Hepatic stellate cell (primary cell): ENCODE data around the gene CENPW.

Experiments used
- DNase-seq: peaks from one replicate; pipeline ENCODE4 v3.0.0; 2011; ENCODE audit warnings: low spot score

The CENPW gene

GRCh38 chr6:126339796-126340609 is at the start of gene CENPW:
Gene CENPW, plus strand, starts transcription at chr6:126340115. Its CDS starts 159 bp downstream, at chr6:126340274.
- peak; percentile 75 for DNase-seq

DNA sequence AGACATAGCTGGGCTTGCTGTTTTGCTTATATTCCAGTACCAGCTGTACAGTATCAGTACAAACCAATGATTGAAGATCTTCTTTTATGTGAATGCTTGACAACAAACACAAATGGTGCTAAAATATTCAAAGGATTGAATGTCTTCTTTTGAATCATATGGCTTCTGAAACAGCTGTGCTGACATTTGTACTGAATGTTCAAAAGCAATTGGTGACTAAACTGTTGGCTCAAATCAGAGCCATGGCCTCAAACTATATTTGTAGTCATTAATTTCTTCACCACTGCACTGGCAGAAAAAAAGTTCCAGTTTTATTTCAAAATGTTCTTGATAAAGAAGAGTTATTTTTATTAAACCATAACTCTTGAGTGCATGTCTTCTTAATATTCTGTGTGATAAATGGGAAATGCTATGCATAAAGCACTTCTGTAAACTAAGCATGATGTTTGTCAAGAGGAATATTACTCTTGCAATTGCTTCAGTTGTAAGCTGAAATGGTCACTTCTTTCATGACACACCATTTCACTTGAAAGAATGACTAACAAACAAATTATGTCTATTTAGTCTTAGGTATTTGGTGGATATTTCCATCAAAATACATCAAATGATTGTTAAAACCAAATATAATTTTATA is 45.9 kb upstream of the CENPW start:
- DNase-seq, result no peak

DNA sequence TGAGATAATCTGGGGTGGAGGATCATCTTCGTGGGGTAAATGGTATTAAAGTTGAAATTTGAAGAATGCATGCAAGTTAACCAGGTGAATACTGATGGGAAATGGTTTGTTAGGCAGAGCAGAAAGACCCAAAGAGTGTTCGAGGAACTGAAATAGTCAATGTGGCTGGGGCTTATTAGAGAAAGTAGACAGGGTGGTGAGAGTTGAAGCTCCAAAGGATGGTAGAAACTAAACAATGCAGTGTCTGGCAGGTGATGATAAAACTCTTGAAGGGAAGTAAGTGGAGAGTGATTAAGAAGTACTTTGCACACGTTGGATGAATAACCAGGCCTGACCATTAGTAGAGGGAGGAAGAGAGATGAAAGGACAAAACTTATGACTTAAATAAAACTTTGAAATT is 39.8 kb upstream of the CENPW start:
- DNase-seq, result no peak

GRCh38 chr6:126300735-126301134 is 39.2 kb upstream of the CENPW start:
- no peak for DNase-seq

- DNase-seq, result no peak
Measured at GRCh38 chr6:126302191-126302590, 37.7 kb upstream of the CENPW start.

- peak; percentile 14 for DNase-seq
Measured at GRCh38 chr6:126307849-126308248, 32.1 kb upstream of the CENPW start.

- DNase-seq, result no peak
Measured at GRCh38 chr6:126308362-126308761, 31.6 kb upstream of the CENPW start.

DNA sequence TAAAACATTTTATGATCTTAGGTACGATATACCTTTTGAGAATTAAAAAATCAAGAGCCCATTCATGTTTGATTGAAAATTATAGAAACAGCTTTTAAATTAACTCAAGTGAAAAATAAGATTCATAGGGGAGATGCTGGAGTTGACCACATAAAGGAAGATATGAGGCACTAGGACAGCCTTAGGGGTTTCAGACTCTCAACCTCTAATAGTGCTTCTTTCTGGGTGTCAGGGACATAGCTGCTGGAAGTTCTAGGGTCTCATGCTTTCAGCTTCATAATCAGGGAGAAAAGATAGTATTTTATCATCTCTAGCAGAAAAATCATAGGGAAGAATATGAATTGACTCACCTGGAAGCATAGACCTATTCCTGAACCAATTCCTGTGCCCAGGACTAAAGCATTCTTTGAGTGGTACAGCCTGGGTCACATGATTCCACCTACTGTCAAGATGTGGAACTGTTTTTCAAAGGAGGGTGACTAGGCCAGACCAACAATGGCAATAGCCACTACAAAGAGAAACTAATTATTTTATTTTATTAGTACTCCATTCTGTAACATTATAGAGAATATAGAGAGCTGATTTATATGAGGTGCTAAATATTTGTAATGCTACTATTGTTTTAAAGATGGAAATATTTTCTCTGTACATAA is 27.8 kb upstream of the CENPW start:
- DNase-seq, result peak; percentile 4

DNA sequence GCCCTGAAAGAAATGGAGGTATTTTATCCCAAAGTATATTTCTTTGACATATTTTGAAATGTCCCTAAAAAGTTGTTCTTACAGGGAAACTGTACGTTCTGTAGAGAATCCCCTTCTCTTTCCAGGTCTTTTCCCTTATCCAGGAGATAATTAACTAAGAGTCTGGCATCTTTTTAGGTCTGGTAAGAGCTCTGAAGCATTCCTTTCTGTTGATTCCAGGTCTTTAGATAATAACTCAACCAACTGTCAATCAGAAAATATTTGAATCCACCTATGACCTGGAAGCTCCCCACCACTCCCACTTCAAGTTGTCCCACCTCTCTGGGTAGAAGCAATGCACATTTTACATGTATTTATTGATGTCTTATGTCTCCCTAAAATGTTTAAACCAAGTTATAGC is 26.0 kb upstream of the CENPW start:
- no peak for DNase-seq

DNA sequence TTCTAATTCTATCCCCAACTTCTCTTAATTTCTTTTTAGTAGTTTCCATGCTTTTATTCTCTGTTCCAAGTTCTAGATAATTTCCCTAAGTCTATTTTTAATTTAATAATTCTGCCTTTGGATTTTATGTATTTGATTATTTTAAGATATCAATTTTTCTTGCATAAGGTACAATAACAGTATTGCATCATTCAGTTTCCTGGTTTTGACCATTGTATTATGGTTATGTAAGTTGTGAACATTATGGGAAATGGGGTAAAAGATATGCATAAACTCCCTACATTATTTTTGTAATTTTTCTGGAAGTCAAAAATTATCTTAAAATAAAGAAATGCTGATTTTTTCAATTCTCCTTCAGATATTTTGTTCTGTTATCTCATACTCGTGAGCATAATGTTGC is 21.1 kb upstream of the CENPW start:
- DNase-seq, result no peak

DNA sequence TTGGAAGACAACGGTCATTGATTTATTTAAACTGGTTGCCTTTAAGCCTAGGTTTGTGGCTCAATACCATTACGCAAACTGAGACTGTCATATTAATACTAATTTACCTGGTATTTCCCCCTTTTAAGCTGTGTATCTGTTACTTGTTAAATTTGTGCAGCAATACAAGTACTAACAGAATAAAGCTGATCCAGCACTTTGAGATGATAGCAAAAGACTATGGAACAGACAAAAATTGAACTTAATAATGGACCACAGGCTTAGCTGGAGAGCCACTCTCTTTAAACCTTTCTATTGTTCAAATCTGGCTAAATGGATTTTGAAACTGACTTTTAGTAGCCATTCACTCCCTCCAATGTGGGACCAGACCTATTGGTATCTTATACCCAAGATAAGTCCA is 6.2 kb upstream of the CENPW start:
- DNase-seq, result no peak

DNA sequence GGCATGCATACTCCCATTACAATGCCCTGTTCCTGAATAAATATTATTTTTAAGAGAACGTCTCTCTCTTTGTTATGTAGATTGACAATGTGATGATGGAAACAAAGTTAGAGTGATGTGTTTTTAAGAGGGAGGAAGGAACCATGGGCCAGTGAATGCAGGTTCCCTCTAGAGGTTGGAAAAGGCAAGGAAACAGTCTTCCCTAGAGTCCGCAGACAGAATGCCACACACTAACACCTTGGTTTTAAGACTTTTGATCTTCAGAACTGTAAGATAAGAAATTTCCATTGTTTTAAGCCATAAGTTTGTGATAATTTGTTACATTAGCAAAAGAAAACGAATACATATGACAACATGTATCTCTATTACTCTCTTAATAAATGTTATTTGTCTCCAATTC is 4.7 kb upstream of the CENPW start:
- DNase-seq, result no peak

DNA sequence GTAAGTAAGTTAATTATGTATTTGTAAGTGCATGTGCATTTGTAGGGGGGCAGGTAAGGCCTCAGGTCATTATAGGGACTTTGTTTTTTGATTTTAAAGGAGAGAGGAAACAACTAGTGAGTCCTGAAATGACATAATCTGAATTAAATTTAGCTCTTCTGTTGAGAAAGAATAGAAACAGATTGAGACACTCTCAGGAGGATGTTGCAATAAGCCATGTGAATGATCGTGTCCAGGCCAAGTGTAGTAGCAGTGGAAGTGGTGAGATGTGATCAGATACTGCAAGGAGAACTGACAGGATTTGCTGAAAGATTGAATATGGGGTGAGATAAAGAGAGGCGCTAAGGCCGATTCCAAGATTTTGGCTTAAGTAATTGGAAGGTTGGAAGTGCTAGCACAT is 2.6 kb upstream of the CENPW start:
- peak; percentile 24 for DNase-seq

DNA sequence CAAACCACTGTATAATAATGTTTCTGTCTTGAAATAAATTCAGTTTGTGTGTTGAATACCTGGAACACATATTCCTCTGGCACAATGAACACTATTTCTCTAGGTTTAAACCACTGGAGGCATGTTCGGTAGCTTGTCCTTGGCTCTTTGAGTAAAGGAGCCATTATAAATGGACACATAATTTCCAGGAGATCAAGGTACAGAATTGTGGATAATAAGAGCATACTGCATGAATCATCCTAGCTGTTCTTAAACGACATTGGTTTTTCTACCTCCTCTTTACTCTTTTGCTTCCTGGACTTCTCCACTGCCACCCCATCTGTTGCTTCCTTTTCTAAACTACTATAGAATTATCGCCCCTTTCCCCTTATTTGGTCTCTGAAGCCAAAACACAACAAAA is 1.2 kb downstream of the CENPW start:
- DNase-seq, result no peak

DNA sequence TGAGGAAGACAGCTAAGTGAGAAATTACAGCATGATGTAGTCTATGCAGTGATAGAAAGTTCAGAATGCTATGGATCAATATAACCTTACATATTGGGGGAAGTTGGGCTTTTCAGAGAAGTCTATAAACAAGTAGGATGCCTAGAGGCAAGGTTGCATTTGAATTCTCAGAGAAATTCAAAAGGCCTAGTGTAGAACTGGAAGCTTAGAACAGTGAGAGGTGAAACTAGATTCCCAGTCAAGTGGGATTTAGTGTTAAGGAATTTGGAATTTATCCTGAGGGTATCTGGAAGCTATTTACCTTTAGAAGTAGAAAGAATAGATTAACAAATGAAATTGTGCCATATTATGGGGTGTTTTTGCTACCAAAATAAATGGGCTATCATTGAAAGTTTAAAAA is 4.3 kb downstream of the CENPW start:
- DNase-seq, result no peak

DNA sequence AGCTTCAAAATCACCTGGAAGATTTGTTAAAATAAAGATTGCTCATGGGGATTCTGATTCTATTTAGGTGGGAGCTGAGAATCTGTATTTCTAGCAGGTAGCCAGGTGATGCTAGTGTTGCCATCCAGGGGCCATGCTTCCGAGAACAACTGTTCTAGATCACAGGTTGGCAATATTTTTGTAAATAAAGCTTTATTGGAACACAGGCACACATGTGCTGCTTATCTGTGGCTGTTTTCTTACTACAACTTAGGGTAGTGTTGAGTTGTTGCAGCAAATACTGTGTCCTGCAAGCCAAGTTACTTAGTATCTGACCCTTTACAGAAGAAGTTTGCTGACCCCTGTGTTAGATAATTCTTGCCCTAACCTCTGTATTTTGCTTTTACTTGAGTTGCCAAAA is 12.0 kb downstream of the CENPW start:
- no peak for DNase-seq

DNA sequence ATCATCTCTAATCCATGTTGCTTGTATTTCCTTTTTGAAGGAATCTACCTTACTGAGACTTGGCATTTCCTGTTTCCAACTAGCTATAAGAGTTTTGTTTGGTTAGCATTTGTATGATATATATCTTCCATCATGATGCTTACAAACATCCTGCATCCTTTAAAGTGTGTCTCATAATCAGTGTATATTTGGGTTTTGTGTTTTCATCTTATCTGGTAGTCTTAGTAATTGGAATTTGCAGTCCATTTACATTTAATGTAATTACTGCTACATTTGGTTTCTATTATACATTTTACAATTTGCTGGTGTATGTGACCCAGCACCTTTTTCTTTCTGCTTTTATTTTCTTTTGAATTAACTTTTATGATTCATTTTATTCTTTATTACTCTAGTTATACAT is 12.6 kb downstream of the CENPW start:
- DNase-seq, result no peak

DNA sequence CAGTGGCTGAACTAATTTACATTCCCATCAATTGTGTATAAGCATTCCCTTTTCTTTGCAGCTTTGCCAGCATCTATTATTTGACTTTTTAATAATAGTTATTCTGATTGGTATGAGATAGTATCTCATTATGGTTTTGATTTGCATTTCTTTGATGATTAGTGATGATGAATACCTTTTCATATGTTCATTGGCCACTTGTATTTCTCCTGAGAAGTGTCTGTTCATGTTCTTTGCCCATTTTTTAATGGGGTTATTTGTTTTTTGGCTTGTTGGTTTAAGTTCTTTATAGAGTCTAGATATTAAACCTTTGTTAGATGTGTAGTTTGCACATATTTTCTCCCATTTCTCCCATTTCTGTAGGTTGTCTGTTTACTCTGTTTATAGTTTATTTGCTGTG is 16.6 kb downstream of the CENPW start:
- DNase-seq, result no peak

GRCh38 chr6:126359936-126360537 is 20.1 kb downstream of the CENPW start:
- no peak for DNase-seq

- DNase-seq, result no peak
Measured at GRCh38 chr6:126361832-126362440, 22.0 kb downstream of the CENPW start.

GRCh38 chr6:126367849-126368248 is 27.9 kb downstream of the CENPW start:
- no peak for DNase-seq

GRCh38 chr6:126372626-126373025 is 32.7 kb downstream of the CENPW start:
- no peak for DNase-seq
